ENCODE data around the gene GK2.

GK2 gene

DNA sequence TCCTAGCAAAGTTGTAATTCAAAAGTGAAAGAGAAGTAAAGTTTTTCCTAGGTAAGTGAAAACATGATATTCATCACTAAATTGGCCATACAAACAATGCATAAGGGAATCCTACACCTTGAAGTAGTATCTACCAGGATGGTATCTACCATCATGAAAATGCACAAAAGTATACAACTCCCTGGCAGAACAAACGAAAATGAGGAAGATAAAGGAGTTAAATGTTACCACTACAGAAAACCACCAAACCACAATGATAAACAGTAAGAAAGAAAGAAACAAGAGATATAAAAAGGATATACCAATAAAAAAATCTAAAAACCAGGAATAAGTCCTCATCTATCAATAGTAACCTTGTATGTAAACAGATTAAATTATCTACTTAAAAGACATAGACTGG lies 26.9 kb downstream of the GK2 start:
- DNase-seq = no peak

GRCh38 chr4:79370026-79370425 lies 38.0 kb downstream of the GK2 start:
- no peak for DNase-seq

- no peak for DNase-seq
Measured at GRCh38 chr4:79367096-79367495, 40.9 kb downstream of the GK2 start.

- DNase-seq = no peak
Measured at GRCh38 chr4:79366422-79366821, 41.6 kb downstream of the GK2 start.

DNA sequence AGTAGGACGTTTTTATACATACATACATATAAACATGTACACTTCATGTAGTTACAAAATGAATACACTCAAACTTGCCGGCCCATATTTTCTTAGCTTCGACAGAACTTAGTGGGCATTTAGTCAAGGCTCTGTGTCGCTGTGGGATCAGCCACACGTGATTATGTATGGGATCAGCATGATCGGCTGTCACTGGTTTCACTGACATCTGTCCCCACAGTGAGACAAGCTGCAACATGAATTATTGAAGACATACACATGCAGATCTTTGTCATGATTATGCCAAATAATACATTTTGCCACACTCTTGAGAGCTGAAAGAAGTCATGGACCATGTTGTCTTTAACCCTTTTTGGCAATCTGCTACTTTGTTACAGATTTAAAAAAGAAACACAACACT lies 44.0 kb downstream of the GK2 start:
- no peak for DNase-seq

DNA sequence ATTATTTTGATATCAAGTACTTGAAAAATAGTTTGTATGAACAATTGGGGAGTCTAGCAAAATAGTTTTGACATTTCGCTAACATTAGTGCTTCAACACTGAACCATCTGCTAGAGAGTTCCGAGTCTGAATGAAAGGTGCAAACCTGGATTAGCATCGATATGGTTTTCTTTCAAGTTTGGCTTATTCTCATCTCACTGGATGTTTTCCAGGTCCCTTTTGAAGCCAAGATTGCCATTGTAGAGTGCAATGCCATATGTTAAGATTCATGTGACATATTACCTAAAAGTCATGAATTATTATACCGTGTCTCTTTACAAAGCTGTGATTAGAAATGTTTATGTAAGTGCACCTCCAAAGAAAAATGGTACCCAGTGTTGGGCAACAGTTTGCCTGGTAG lies 45.4 kb downstream of the GK2 start:
- DNase-seq = no peak

GRCh38 chr4:79360006-79360405 lies 48.0 kb downstream of the GK2 start:
- DNase-seq = no peak

- DNase-seq = no peak
Measured at GRCh38 chr4:79358438-79358837, 49.6 kb downstream of the GK2 start.

DNA sequence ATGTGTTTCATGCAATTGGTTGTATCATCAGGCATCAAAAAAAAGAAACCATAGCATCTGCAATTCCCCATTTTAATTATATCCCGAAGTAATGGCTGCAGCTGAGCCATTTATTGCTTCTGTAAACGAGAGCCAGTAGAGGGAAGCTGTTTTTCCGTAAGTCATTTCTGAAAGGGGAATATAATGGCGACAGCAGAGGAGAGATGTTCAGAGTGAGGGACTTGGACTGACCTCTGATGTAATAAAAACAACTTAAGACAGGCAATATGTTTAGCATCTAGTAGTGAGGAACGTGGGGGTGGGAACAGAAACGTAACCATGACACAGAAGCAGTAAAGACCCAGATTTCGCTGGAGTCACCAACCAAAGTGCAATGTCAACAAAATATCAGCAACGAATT lies 50.7 kb downstream of the GK2 start:
- no peak for DNase-seq

All from stimulated activated CD4-positive, alpha-beta T cell treated with anti-CD3 and anti-CD28 coated beads, Interleukin-1b, Interleukin-23, amount 100 ng/mL, for 48 hours (primary cell).